ENCODE data around the gene KCNK13.
A peak's percentile ranks its signal among the peaks of the same experiment; 100 is the strongest.
"Not testable (repeated sequence)": the region's sequence is repeated elsewhere in the genome, so short reads cannot be mapped to it uniquely, and the experiment has no call there.

Gene KCNK13

GRCh38 chr14:90061685-90062126, at the start of gene KCNK13:
TSS of gene KCNK13 (plus strand) at chr14:90061994. CDS start at chr14:90062206, 212 bp downstream.
- DNase-seq: no peak

- DNase-seq: no peak
Observed at GRCh38 chr14:90017371-90017770, 44.4 kb upstream of the KCNK13 start.

GRCh38 chr14:90019824-90020523, 41.8 kb upstream of the KCNK13 start:
- peak; percentile 5 for DNase-seq

- DNase-seq: no peak
Observed at GRCh38 chr14:90023176-90023896, 38.5 kb upstream of the KCNK13 start.

GRCh38 chr14:90024910-90025309, 36.9 kb upstream of the KCNK13 start:
- no peak for DNase-seq

- DNase-seq: not testable (repeated sequence)
Observed at GRCh38 chr14:90026608-90027007, 35.2 kb upstream of the KCNK13 start.

GRCh38 chr14:90027842-90028241, 34.0 kb upstream of the KCNK13 start:
- DNase-seq: no peak

GRCh38 chr14:90034156-90034555, 27.6 kb upstream of the KCNK13 start:
- DNase-seq: no peak

GRCh38 chr14:90034835-90035525, 26.8 kb upstream of the KCNK13 start:
- no peak for DNase-seq

GRCh38 chr14:90039253-90040010, 22.4 kb upstream of the KCNK13 start:
- no peak for DNase-seq

- no peak for DNase-seq
Observed at GRCh38 chr14:90040411-90040810, 21.4 kb upstream of the KCNK13 start.

- DNase-seq: no peak
Observed at GRCh38 chr14:90042496-90043252, 19.1 kb upstream of the KCNK13 start.

GRCh38 chr14:90045616-90046015, 16.2 kb upstream of the KCNK13 start:
- no peak for DNase-seq

- no peak for DNase-seq
Observed at GRCh38 chr14:90049390-90049789, 12.4 kb upstream of the KCNK13 start.

GRCh38 chr14:90050271-90050670, 11.5 kb upstream of the KCNK13 start:
- no peak for DNase-seq

- DNase-seq: peak; percentile 22
Observed at GRCh38 chr14:90053044-90053443, 8.8 kb upstream of the KCNK13 start.

- DNase-seq: no peak
Observed at GRCh38 chr14:90054803-90055202, 7.0 kb upstream of the KCNK13 start.

- no peak for DNase-seq
Observed at GRCh38 chr14:90056826-90057225, 5.0 kb upstream of the KCNK13 start.

GRCh38 chr14:90058876-90059458, 2.8 kb upstream of the KCNK13 start:
- peak; percentile 20 for DNase-seq

GRCh38 chr14:90060312-90060964, 1.4 kb upstream of the KCNK13 start:
- DNase-seq: peak; percentile 13

- DNase-seq: no peak
Observed at GRCh38 chr14:90060965-90061684, 669 bp upstream of the KCNK13 start.

Data from HCEC 1CT (cell line).